Activated T-cell treated with anti-CD3 and anti-CD28 coated beads, Interleukin-2, amount 50 U/mL, for 24 hours (primary cell): Measurements from ENCODE around the gene DNAAF1.
"Not testable (repeated sequence)": the region's sequence is repeated elsewhere in the genome, so short reads cannot be mapped to it uniquely, and the experiment has no call there.

Source experiments
- DNase-seq: peaks from one replicate; pipeline ENCODE4 v3.0.0-alpha.2; 2020
- H3K27ac Mint-ChIP-seq: 2 replicates; pipeline ENCODE4 v1.8.0; 2020; ENCODE audit warnings: mild to moderate bottlenecking, mixed read lengths
- H3K27me3 Mint-ChIP-seq: 2 replicates; pipeline ENCODE4 v1.8.0; 2020; ENCODE audit warnings: mixed read lengths
- H3K36me3 Mint-ChIP-seq: 2 replicates; pipeline ENCODE4 v1.8.0; 2020; ENCODE audit warnings: low read depth, mixed read lengths
- H3K4me1 Mint-ChIP-seq: 2 replicates; pipeline ENCODE4 v1.8.0; 2020; ENCODE audit warnings: low read depth, mixed read lengths
- H3K4me3 Mint-ChIP-seq: 2 replicates; pipeline ENCODE4 v1.8.0; 2020; ENCODE audit warnings: mild to moderate bottlenecking, moderate library complexity, mixed read lengths
- H3K9me3 Mint-ChIP-seq: 2 replicates; pipeline ENCODE4 v1.8.0; 2020; ENCODE audit warnings: mixed read lengths

The DNAAF1 gene

DNA sequence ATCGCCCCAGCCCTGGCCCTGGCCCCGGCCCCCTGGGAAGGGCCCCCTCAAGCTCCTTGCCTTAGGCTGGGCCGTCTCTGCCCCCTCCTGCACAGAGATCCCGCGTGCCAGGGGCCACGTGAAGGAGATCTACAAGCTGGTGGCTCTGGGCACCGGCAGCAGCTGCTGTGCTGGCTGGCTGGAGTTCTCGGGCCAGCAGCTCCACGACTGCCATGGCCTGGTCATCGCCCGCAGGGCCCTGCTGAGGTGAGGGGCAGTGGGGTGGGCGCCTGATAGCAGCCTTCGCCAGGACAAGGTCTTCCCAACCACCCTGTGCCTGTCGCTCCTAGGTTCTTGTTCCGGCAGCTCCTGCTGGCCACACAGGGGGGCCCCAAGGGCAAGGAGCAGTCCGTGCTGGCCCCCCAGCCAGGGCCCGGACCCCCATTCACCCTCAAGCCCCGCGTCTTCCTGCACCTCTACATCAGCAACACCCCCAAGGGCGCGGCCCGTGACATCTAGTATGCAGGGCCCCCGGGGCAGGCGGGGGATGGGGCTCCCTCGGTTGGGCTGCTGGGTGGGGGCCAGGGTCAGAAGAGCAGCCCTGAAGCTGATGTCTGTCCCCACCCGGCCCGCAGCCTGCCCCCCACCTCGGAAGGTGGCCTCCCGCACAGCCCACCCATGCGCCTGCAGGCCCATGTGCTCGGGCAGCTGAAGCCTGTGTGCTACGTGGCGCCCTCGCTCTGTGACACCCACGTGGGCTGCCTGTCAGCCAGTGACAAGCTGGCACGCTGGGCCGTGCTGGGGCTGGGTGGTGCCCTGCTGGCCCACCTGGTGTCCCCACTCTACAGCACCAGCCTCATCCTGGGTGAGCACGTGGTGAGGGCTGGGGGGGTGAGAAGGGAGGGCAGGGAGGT, 50.3 kb downstream of the DNAAF1 start:
- Mint-ChIP-seq H3K27ac (no peak overlapping the region), H3K4me3 (no peak overlapping the region), H3K36me3 (no peaks in the 10 kb centered on the region)

DNA sequence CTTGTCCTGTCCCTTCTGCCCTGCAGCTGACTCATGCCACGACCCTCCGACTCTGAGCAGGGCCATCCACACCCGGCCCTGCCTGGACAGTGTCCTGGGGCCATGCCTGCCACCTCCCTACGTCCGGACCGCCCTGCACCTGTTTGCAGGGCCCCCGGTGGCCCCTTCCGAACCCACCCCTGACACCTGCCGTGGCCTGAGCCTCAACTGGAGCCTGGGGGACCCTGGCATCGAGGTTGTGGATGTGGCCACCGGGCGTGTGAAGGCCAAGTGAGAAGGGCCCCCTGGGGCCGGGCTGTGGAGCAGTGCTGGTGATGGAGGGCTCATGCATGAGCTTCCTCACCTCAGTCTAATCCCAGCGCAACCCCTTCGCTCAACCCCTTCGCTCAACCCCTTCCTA, 51.0 kb downstream of the DNAAF1 start:
- Mint-ChIP-seq H3K27ac (no peak overlapping the region), H3K4me1 (peaks cover 18% of the 10 kb centered on the region), H3K27me3 (no peaks in the 10 kb centered on the region), H3K36me3 (no peaks in the 10 kb centered on the region), H3K9me3 (no peaks in the 10 kb centered on the region), H3K4me3 (no peak overlapping the region)
- no peak for DNase-seq

More for the DNA sequence above, 50.3 kb downstream of the DNAAF1 start:
- Mint-ChIP-seq H3K9me3 (no peaks in the 10 kb centered on the region), H3K4me1 (peaks cover 18% of the 10 kb centered on the region), H3K27me3 (no peaks in the 10 kb centered on the region)
- DNase-seq = no peak

DNA sequence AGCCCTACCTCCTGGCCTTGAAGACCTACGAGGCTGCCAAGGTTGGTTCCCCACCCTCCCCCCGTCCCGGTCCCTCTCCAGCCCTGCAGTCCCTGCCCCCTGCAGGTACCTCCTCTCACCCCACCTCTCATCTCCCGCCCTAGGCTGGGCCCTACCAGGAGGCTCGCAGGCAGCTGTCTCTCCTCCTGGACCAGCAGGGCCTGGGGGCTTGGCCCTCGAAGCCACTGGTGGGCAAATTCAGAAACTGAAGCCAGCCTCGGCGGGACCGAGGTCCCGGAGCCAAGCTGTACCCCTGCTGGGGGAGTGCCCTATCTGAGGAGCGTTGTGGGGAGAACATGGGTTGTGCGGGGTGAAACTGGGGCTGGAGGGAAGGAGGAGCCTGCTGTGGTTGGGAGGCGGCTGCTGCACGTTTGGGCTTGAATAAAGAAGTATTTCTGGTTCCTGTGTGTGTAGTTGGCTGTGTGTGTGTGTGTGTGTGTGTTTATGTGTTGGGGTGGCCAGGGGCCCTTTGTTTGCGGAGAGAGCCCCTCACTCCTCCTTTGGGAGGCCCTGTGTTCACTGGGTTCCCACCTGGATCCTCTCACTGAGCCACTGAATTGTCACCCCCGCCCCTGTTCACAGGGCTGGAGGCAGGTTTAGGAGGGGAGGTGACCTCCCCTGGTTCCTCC, 51.8 kb downstream of the DNAAF1 start:
- Mint-ChIP-seq H3K9me3 (no peaks in the 10 kb centered on the region), H3K27ac (no peak overlapping the region), H3K4me3 (no peak overlapping the region), H3K36me3 (no peaks in the 10 kb centered on the region), H3K4me1 (peaks cover 18% of the 10 kb centered on the region), H3K27me3 (no peaks in the 10 kb centered on the region)
- DNase-seq = no peak

DNA sequence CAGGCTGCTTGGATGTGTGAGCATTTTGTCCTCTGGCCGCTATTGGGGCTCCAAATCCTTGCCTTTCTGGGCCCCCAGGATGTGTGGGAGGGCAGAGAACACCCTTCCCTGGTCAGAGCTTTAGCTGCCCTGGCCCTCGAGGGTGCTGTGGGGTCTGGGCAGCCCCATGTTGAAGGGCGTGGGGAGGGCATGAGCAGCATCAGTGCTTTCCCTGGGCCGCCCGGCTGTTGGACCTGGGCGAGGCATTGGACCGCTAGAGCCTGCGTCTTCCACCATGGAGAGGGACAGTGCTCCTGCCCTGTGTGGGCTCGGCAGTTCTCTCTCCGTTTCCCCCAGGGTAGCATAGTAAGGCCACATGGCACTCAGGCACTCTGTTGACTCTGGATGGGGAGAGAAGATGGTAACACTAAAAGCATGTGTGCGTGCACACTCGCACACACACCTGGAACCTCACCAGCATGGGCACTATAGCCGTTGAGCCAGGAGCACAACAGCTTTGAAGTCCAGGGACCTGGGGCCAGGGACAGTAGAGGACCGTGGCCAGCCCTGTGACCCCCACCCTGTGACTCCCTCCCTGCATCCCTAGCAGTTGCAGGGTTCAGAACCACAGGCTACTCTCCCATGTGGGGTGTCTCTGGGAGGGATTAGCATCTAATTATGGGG, 52.5 kb downstream of the DNAAF1 start:
- Mint-ChIP-seq H3K27ac (no peak overlapping the region), H3K4me3 (no peak overlapping the region), H3K36me3 (no peaks in the 10 kb centered on the region), H3K9me3 (no peaks in the 10 kb centered on the region), H3K4me1 (peaks cover 18% of the 10 kb centered on the region), H3K27me3 (no peaks in the 10 kb centered on the region)
- no peak for DNase-seq

DNA sequence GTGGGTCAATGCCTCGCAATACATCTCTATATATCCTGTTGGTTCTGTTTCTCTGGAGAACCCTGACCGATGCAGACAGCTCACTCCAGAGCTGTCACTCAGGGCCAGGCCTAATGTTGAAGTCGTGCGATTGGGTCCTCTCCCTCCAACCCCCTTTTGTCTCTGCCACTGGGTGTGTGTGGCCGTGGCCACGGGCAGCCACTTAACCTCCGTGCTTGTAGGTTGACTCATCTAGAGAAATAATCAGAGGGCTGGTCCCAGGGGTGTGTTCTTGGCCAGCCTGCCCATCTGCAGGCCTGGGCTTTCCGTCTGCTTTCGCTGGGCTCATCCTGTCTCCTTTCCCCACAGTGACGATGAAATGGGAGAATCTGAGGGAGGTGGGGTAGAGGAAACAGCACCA, 53.3 kb downstream of the DNAAF1 start:
- H3K27me3 Mint-ChIP-seq = no peaks in the 10 kb centered on the region

DNA sequence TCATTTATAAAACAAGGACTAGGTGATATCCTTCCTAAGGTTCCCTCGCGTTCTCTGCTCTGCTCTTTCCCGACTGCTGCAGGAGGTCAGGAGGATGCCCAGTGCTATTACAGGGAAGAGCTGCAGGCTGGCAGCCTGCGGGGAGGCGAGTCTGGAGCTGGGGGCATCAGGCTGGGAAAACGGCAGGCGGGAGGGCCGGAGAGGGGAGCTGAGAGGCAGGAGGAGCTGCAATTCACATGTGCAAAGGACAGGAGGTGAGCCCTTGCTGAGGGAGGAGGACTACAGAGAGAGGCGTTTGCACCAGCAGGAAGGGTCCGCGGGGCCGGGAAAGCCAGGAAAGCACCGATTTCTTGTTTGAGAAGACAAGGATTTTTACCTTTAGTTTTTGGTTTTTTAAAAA, 54.0 kb downstream of the DNAAF1 start:
- H3K36me3 Mint-ChIP-seq = no peaks in the 10 kb centered on the region
- no peak overlapping the region for H3K27ac Mint-ChIP-seq

More for the DNA sequence above, 53.3 kb downstream of the DNAAF1 start:
- no peaks in the 10 kb centered on the region for H3K36me3 Mint-ChIP-seq
- peaks cover 14% of the 10 kb centered on the region for H3K4me1 Mint-ChIP-seq
- DNase-seq = no peak
- no peak overlapping the region for H3K27ac Mint-ChIP-seq
- H3K4me3 Mint-ChIP-seq = no peak overlapping the region
- H3K9me3 Mint-ChIP-seq = no peaks in the 10 kb centered on the region

DNA sequence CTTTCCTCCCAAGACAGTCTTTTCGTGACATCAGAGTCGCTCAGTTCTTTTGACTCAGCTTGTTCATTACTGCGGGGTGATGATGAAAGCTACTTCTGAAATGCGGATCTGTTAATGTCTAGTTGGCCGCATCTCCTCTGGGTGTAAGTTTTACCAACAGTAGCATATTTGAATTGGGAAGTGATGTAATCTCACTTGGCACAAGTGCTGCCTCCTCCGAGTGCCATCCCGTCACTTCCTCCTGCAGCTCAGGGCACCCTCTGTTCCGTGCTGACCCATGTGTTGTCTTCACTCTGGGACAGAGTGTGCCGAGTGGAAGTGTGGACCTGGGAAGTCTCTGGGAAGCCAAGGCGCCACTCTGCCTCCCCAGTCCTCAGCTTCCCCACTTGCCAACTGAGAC, 54.8 kb downstream of the DNAAF1 start:
- no peak overlapping the region for H3K4me3 Mint-ChIP-seq
- no peaks in the 10 kb centered on the region for H3K36me3 Mint-ChIP-seq
- H3K27me3 Mint-ChIP-seq = no peaks in the 10 kb centered on the region
- H3K9me3 Mint-ChIP-seq = no peaks in the 10 kb centered on the region
- H3K27ac Mint-ChIP-seq = no peak overlapping the region
- H3K4me1 Mint-ChIP-seq = no peaks in the 10 kb centered on the region
- DNase-seq = no peak

More for the DNA sequence above, 54.0 kb downstream of the DNAAF1 start:
- no peaks in the 10 kb centered on the region for H3K9me3 Mint-ChIP-seq
- no peak for DNase-seq
- H3K4me1 Mint-ChIP-seq = peaks cover 7% of the 10 kb centered on the region
- H3K27me3 Mint-ChIP-seq = no peaks in the 10 kb centered on the region
- no peak overlapping the region for H3K4me3 Mint-ChIP-seq

DNA sequence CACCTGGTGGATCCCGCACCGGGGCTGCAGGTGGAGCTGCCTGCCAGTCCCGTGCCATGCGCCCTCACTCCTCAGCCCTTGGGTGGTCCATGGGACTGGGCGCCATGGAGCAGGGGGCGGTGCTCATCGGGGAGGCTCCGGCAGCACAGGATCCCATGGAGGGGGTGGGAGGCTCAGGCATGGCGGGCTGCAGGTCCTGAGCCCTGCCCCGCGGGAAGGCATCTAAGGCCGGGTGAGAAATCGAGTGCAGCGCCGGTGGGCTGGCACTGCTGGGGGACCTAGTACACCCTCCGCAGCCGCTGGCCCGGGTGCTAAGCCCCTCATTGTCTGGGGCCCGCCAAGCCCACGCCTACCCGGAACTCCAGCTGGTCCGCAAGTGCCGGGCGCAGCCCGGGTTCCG, 59.4 kb downstream of the DNAAF1 start:
- H3K4me3 Mint-ChIP-seq, H3K27ac Mint-ChIP-seq, H3K4me1 Mint-ChIP-seq, H3K36me3 Mint-ChIP-seq, H3K27me3 Mint-ChIP-seq, H3K9me3 Mint-ChIP-seq, DNase-seq: not testable (repeated sequence)

DNA sequence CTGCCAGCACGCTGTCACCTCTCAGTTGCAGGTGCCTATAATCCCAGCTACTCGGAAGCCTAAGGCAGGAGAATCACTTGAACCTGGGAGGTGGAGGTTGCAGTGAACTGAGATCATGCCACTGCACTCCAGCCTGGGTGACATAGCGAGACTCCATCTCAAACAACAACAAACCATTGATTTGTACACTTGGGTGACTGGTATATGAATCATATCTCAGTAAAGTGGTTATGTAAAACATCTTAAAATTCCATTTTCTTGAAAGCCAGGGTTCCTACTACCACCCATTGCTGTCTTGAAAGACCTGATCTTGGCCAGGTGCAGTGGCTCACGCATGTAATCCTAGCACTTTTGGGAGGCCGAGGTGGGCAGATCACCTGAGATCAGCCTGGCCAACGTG, 60.0 kb downstream of the DNAAF1 start:
- not testable (repeated sequence) for H3K4me3 Mint-ChIP-seq, H3K27ac Mint-ChIP-seq, H3K27me3 Mint-ChIP-seq, H3K9me3 Mint-ChIP-seq, H3K4me1 Mint-ChIP-seq, H3K36me3 Mint-ChIP-seq, DNase-seq

DNA sequence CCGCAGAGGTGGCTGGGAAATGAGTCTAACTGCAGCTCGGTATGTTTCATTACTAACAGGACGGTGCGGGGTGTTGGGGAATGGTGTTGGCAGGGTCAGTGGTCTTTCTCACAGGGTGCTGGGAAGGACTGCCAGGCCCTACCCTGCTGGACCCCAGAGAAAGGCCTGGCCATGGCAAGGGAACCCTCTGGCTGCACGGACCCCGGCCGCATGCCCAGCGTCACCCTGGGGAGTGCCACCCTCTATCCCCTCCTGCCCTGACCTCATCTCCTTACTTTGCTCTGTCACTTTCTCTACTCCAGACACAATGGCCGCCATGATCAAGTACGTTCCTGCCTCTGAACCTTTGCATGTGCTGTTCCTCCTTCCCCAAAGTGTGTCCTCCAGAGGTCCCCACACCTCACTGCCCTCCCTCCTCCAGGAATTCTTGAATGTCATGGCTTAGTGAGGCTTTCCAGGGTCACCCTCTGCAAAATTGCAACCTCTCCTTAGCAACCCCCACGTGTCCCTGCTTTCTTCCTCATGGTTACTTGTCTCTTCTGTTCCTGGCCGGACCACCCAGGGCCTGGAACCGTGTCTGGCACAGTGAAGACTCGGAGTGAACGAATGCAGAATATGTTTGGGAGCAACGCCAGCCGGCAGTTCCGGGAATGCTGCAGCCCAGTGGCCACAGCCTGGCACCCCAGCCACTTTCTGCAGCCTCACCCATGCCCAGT, 61.0 kb downstream of the DNAAF1 start:
- no peaks in the 10 kb centered on the region for H3K27me3 Mint-ChIP-seq
- H3K9me3 Mint-ChIP-seq = no peaks in the 10 kb centered on the region
- DNase-seq = no peak
- no peak overlapping the region for H3K4me3 Mint-ChIP-seq
- H3K27ac Mint-ChIP-seq = no peak overlapping the region
- peaks cover 5% of the 10 kb centered on the region for H3K4me1 Mint-ChIP-seq
- no peaks in the 10 kb centered on the region for H3K36me3 Mint-ChIP-seq

DNA sequence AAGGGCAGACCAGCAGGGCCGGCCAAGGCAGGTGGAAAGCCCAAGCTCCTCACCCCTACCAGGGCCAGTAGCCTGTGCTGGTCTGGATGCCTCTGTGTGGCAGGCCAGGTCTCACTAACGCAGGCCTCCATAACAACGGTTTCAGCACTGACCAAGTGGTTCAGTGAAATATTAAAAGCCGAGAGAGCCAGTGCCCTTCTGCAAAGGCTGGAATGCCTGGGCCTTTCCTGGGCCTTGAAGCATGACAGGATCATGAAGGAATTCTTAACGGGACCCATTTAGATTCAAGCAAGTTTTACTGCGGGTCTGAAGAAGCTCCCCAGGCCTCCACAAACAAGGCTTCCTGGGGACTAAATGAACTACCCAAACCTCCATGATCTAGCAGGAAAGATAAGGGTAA, 62.1 kb downstream of the DNAAF1 start:
- no peaks in the 10 kb centered on the region for H3K9me3 Mint-ChIP-seq
- no peaks in the 10 kb centered on the region for H3K36me3 Mint-ChIP-seq
- H3K4me1 Mint-ChIP-seq = peaks cover 5% of the 10 kb centered on the region
- DNase-seq = no peak
- no peak overlapping the region for H3K4me3 Mint-ChIP-seq
- no peak overlapping the region for H3K27ac Mint-ChIP-seq
- H3K27me3 Mint-ChIP-seq = no peaks in the 10 kb centered on the region

DNA sequence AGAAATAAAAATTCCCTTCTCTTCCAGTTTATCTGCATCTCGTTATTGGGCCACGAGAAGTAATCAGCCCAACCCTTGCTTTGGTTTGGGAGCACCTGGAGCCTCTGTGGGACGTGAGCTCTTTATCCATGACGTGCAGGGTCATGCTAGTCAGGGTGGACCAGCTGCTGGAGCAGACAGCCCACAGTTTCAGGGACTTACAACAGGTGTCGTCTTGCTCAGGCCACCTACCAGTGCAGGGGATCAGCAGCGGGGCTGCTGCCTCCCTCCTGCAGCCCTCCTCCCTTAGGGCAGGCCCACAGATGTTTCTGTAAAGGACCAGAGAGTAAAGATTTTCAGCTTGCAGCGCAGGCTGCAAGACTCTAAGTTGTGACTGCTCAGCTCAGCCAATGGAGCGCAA, 62.8 kb downstream of the DNAAF1 start:
- H3K27ac Mint-ChIP-seq = no peak overlapping the region

DNA sequence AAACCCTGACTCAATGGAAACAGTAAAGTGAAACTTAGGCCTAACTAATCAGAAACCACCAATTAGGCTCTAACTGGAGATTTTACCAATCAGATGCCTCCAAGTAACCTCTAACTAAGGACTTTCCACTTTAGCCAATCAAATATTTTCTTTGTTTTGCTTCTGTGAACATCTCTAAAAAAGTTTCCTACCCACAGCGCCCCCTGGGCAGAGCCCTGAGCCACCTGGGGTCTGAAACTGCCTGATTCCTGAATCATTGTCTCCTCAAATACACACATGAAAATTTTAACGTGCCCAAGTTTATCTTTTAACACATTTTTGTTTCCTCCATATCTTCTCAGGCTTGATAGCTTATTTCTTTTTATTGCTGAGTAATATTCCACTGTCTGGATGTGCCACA, 64.9 kb downstream of the DNAAF1 start:
- Mint-ChIP-seq H3K27ac (no peak overlapping the region), H3K27me3 (no peaks in the 10 kb centered on the region), H3K36me3 (no peaks in the 10 kb centered on the region), H3K4me1 (peaks cover 5% of the 10 kb centered on the region), H3K4me3 (no peak overlapping the region), H3K9me3 (no peaks in the 10 kb centered on the region)
- no peak for DNase-seq

More for the DNA sequence above, 62.8 kb downstream of the DNAAF1 start:
- DNase-seq = no peak
- Mint-ChIP-seq H3K9me3 (no peaks in the 10 kb centered on the region), H3K4me3 (no peak overlapping the region), H3K36me3 (no peaks in the 10 kb centered on the region), H3K4me1 (peaks cover 5% of the 10 kb centered on the region), H3K27me3 (no peaks in the 10 kb centered on the region)

DNA sequence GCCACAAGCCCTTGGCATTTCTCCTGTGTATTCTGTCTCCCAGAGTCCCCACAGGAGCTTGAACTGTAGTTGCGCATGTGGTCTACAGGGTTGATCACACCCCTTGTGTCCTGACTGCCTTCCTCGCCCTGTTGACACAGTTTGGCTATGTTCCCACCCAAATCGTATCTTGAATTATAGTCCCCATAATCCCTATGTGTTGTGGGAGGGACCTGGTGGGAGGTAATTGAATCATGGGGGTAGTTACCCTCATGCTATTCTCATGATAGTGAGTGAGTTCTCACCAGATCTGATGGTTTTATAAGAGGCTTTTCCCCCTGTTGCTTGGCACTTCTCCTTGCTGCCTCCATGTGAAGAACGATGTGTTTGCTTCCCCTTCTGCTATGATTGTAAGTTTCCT, 67.0 kb downstream of the DNAAF1 start:
- H3K36me3 Mint-ChIP-seq = no peaks in the 10 kb centered on the region
- H3K27ac Mint-ChIP-seq = no peak overlapping the region
- no peak for DNase-seq
- no peaks in the 10 kb centered on the region for H3K9me3 Mint-ChIP-seq
- no peak overlapping the region for H3K4me3 Mint-ChIP-seq
- peaks cover 5% of the 10 kb centered on the region for H3K4me1 Mint-ChIP-seq
- H3K27me3 Mint-ChIP-seq = no peaks in the 10 kb centered on the region
